Lower lobe of right lung (tissue), 2 donors: ENCODE results near the gene AASDH. TPM values are rescaled to one million over a fixed set of nuclear protein-coding genes. Genes with fewer than 3 reads are reported as not detected.

Source experiments
- ATAC-seq, 2 donors: fragments of 200-7000 bp; cut with Tn5 transposase; one replicate each; pipeline ENCODE4 v1.9.1; 2020 to 2022; ENCODE audit warnings: mild to moderate bottlenecking in 2 of 2, moderate library complexity in 2 of 2
- DNase-seq: peaks from one replicate; pipeline ENCODE4 v3.0.0-alpha.2; 2020
- H3K27ac ChIP-seq: fragments of 200-600 bp; one replicate; pipeline ENCODE4 v1.8.0; 2022
- H3K27me3 ChIP-seq: fragments of 200-600 bp; one replicate; pipeline ENCODE4 v1.8.0; 2022; ENCODE audit warnings: low read depth
- H3K36me3 ChIP-seq: fragments of 200-600 bp; one replicate; pipeline ENCODE4 v1.8.0; 2022; ENCODE audit warnings: mild to moderate bottlenecking
- H3K4me1 ChIP-seq: fragments of 200-600 bp; one replicate; pipeline ENCODE4 v1.8.0; 2022
- H3K4me3 ChIP-seq: fragments of 200-600 bp; one replicate; pipeline ENCODE4 v1.8.0; 2022; ENCODE audit warnings: mild to moderate bottlenecking
- H3K9me3 ChIP-seq: fragments of 200-600 bp; one replicate; pipeline ENCODE4 v1.8.0; 2022
- CTCF ChIP-seq: fragments of 200-600 bp; IDR thresholded peaks from one replicate; pipeline ENCODE4 v1.8.0; 2022; ENCODE audit warnings: antibody characterized with exemption, mild to moderate bottlenecking
- intact Hi-C: fragments of 100-400 bp; cut with DNase I; formaldehyde crosslinking; loops from one replicate; pipeline ENCODE4 v1.11.0; 2022
- total RNA-seq: library from RNA; stranded (reverse); fragmentation: NEBNext Ultra II Directional; extraction: Animal tissue kit (Norgen Biotek cat#: 25700); gene quantifications from one replicate; pipeline ENCODE4 v1.2.1, GENCODE V29; 2021
- donor health status: DM: no; HTN: yes; CAD: no; lungs with severe emphysema.

AASDH gene
- total RNA-seq, 1 donor from 2014 or later: 10.8 TPM

- H3K27ac ChIP-seq: no peak overlapping the region
- H3K36me3 ChIP-seq: no peaks in the 10 kb centered on the region
- peak in 1 of 2 donors; percentile 9 for ATAC-seq
- TF ChIP-seq CTCF: no peak
- DNase-seq: no peak
- no peak overlapping the region for H3K4me3 ChIP-seq
- intact Hi-C loops: no loop called here
- no peaks in the 10 kb centered on the region for H3K9me3 ChIP-seq
- H3K27me3 ChIP-seq: no peaks in the 10 kb centered on the region
- no peaks in the 10 kb centered on the region for H3K4me1 ChIP-seq
These were observed 71.2 kb downstream of the AASDH start for GRCh38 chr4:56316011-56316650.

GRCh38 chr4:56315543-56315942, 71.7 kb downstream of the AASDH start:
- intact Hi-C loops: no loop called here
- no peak for DNase-seq

GRCh38 chr4:56315041-56315440, 72.2 kb downstream of the AASDH start:
- TF ChIP-seq CTCF: no peak
- Histone ChIP-seq H3K27me3 (no peaks in the 10 kb centered on the region), H3K36me3 (no peaks in the 10 kb centered on the region), H3K27ac (no peak overlapping the region), H3K9me3 (no peaks in the 10 kb centered on the region), H3K4me1 (no peaks in the 10 kb centered on the region), H3K4me3 (no peak overlapping the region)
- ATAC-seq (no peak), DNase-seq (no peak)
- intact Hi-C loops: no loop called here

More at GRCh38 chr4:56315543-56315942, 71.7 kb downstream of the AASDH start:
- ATAC-seq: no peak
- H3K9me3 ChIP-seq: no peaks in the 10 kb centered on the region
- no peak for TF ChIP-seq CTCF
- no peaks in the 10 kb centered on the region for H3K27me3 ChIP-seq
- H3K4me3 ChIP-seq: no peak overlapping the region
- H3K27ac ChIP-seq: no peak overlapping the region
- H3K4me1 ChIP-seq: no peaks in the 10 kb centered on the region
- no peaks in the 10 kb centered on the region for H3K36me3 ChIP-seq

- Histone ChIP-seq H3K4me3 (no peak overlapping the region), H3K27me3 (no peaks in the 10 kb centered on the region), H3K9me3 (no peaks in the 10 kb centered on the region), H3K27ac (no peak overlapping the region), H3K36me3 (no peaks in the 10 kb centered on the region), H3K4me1 (no peaks in the 10 kb centered on the region)
- ATAC-seq (no peak), DNase-seq (no peak)
- intact Hi-C loops: no loop called here
- no peak for TF ChIP-seq CTCF
These were observed 72.9 kb downstream of the AASDH start for GRCh38 chr4:56314207-56314915.

GRCh38 chr4:56313132-56313531, 74.2 kb downstream of the AASDH start:
- no peak overlapping the region for H3K4me3 ChIP-seq
- no peaks in the 10 kb centered on the region for H3K9me3 ChIP-seq
- no peaks in the 10 kb centered on the region for H3K27me3 ChIP-seq
- ATAC-seq (no peak), DNase-seq (no peak)
- H3K4me1 ChIP-seq: no peaks in the 10 kb centered on the region
- no peak for TF ChIP-seq CTCF
- H3K27ac ChIP-seq: no peak overlapping the region
- intact Hi-C loops: no loop called here
- H3K36me3 ChIP-seq: no peaks in the 10 kb centered on the region
